Stimulated activated CD4-positive, alpha-beta T cell treated with anti-CD3 and anti-CD28 coated beads, Interleukin-1b, Interleukin-23, amount 100 ng/mL, for 4 hours (primary cell): Measurements from ENCODE around the gene MXD1.
"Not testable (repeated sequence)": the region's sequence is repeated elsewhere in the genome, so short reads cannot be mapped to it uniquely, and the experiment has no call there.

Experiments used
- DNase-seq, 2 donors: peaks; one replicate each; pipeline ENCODE4 v3.0.0-alpha.2; 2020; ENCODE audit warnings: low read depth in 2 of 2

Gene MXD1

DNA sequence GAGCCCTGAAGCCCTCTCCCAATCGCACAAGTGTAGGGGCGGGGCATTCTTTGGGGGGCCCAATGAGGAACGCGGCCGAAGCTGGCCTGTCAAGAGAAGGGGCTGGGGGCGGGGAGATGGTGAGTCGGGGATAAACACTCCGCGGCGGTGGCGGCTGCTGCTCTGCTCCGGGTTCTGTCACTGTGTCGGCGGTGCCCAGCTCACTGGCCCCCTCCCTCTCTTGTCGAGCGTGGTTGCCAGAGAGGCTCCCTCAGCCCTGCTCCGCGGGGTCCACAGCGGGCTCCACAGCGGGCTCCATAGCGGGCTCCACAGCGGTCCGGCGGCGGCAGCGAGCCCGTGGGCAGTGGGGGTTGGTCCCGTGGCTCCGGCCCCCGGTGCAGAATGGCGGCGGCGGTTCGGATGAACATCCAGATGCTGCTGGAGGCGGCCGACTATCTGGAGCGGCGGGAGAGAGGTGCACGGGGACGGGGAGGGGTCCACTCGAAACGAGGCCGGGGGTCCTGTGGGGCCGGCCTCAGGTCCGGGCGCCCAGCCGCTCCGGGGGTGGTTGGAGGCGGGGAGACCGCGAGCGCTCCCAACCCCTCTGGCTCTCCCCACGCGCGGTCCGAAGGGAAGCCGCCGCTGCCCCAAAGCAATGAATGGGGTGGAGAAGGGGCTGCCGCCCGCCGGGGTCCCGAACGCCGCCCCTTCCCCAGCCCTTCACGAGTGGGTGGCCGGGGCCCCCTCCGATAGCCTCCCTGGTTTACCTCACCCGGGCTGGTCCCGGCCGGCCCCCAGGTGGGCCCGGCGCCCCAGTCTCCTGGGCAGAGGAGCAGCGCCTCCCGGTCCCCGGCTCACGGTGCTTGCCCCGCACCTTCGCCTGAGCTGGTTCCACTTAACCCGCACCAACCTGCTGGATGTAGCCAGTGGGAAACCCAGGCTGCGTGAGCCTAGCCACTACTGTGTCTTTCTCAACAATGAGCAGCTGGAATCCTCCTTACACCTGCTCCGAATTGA, at the start of gene MXD1:
TSS of gene MXD1 (plus strand) at position 160 of the 996 bp plus-strand sequence. CDS start at position 382, 222 bp downstream.
- DNase-seq, result peak; percentile 97 to 99

- DNase-seq, result no peak
These were observed 26.5 kb upstream of the MXD1 start for GRCh38 chr2:69888451-69888850.

DNA sequence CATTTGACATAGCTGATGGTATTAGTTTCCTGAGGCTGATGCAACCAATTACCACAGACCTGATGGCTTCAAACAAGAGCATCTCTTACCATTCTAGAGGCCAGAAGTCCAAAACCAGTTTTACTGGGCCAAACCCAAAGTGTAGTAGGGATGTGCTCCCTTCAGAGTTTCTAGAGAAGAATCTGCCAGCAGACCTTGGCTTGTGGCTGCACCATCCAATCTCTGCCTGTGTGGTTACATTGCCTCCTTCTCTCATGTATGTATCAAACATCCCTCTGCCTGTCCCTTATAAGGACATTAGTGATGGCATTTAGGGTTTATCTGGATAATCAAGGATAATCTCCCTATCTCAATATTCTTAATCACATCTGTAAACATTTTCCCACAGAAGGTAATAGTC, 25.6 kb upstream of the MXD1 start:
- no peak for DNase-seq

- DNase-seq, result no peak
These were observed 24.0 kb upstream of the MXD1 start for GRCh38 chr2:69890881-69891280.

DNA sequence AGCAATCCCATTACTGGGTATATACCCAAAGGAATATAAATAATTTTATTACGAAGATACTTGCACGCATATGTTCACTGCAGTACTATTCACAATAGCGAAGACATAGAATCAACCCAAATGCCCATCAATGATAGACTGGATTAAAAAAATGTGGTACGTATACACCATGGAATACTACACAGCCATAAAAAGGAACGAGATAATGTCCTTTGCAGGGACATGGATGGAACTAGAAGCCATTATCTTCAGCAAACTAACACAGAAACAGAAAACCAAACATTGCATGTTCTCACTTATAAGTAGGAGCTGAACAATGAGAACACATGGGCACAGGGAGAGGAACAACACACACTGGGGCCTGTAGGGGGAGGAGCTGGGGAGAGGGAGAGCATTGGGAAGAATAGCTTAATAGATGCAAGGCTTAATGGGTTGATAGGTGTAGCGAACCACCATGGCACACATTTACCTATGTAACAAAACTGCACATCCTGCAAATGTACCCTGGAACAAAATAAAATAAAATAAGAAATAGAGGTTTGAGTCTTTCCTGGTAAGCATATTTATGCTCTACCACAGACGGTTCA, 22.0 kb upstream of the MXD1 start:
- DNase-seq, result not testable (repeated sequence)

DNA sequence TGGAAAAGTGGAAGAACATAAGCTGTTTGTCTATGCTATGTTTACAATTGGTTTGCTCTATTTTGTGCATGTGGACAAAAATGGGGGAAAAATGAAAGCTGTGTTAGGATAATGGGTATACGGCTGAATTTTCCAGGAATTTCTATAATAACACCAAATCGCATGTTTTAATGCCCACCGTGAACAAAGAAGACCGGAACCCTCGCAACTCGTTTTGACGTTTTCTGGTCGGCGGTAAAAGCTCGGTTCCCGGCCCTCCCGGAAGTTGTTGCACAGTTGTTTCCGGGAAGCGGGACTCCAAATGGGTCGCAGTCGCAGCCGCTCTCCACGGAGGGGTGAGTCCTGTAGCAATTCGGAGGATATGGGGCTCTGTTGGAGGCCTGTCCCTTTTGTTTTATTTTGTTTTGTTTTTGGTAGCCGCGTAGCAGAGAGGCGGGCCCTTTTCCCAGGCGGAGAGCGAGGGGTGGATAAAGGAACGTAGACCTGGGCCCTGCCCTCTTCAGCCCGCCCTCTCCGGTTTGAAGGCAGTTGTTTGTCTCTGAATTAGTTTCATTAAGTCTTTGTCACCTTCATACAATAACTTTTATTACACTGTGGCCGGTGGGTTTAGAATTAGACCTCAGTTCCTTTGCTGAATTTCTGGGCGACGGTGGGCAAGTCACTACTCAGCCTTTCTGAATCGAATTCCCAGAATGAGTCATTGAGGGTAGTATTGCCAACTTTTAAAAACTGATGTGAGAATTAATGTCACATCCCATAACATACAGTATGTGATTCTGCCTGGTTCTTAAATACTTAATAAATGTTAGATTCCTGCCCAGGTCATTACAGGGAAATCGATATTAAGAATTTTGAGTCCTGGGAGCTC, 21.0 kb upstream of the MXD1 start, which contains the start of gene SNRNP27:
TSS of gene SNRNP27 (plus strand) at position 273 of the 868 bp plus-strand sequence. CDS start at position 302, 29 bp downstream.
- peak; percentile 65 to 69 for DNase-seq

DNA sequence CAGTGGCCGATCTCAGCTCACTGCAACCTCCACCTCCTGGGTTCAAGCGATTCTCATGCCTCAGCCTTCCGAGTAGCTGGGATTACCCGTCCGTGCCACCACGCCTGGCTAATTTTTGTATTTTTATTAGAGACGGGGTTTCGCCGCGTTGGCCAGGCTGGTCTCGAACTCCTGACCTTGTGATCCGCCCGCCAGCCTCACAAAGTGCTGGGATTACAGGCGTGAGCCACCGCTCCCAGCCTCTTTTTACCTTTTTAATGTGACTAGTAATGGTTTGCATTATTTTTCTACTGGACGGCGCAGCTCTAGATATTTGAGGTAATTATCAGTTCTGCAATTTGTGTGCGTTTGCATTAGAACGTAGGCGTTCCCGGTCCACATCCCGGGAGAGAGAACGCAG, 20.2 kb upstream of the MXD1 start:
- DNase-seq, result not testable (repeated sequence)

DNA sequence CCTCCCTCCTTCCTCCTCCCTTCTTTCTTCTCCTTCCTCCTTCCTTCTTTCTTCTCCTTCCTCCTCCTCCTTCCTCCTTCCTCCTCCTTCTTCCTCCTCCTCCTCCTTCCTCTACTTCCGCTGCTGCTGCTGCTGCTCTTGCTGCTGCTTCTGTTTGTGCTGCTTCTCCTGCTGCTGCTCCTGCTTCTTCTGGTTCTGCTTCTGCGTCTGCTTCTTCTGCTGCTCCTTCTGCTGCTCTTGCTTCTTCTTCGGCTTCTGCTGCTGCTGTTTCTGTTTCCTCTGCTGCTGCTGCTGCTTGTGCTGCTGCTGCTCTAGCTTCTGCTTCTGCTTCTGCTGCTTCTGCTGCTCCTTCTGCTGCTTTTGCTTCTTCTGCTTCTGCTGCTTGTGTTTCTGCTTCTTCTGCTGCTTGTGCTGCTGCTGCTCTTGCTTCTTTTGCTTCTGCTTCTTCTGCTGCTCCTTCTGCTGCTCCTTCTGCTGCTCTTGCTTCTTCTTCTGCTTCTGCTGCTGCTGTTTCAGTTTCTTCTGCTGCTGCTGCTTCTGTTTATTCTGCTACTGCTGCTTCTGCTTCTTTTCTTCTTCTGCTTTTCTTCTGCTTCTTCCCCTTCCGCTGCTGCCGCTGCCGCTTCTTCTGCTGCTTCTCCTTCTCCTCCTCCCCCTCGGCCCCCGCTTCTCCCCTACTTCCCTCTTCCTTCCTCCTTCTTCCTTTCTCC, 12.5 kb upstream of the MXD1 start:
- no peak for DNase-seq

DNA sequence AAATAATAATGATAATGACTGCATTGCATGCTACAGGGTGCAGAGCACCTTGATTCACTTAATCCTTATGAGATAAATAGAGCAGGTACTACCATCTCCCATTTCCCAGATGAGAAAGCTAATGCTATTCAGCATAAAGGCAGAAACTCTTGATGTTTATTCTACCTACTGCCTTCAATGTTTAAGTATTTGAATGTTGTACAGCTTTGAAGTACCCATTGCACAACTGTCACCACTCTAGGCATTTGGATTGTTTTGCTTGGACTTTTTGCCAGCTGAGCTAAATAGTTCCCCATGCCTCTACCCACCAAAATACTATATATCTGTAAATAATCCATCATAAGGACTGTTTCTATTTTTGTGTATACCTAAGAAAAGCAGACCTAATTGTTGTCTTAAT, 7.7 kb upstream of the MXD1 start:
- DNase-seq, result no peak

- no peak for DNase-seq
These were observed 2.8 kb upstream of the MXD1 start for GRCh38 chr2:69911985-69912563.

GRCh38 chr2:69914164-69914949, 552 bp upstream of the MXD1 start:
- DNase-seq, result peak in 1 of 2 donors; percentile 15

DNA sequence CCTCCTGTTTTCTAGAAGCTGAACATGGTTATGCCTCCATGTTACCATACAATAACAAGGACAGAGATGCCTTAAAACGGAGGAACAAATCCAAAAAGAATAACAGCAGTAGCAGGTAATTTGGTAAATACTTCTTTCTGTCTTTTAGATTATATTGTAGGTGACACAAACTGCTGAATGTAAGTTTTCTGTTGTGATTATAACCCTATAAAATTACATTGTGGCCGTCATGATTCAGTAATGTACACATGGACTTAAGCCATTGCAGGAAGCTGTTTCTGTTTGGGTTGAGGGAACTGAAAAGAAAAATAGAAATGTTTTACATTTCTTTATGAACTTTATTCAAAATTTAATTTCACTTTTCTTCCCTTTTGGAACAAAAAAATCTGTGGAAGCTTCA, 1.2 kb downstream of the MXD1 start:
- no peak for DNase-seq

GRCh38 chr2:69917852-69918251, 2.9 kb downstream of the MXD1 start:
- no peak for DNase-seq

DNA sequence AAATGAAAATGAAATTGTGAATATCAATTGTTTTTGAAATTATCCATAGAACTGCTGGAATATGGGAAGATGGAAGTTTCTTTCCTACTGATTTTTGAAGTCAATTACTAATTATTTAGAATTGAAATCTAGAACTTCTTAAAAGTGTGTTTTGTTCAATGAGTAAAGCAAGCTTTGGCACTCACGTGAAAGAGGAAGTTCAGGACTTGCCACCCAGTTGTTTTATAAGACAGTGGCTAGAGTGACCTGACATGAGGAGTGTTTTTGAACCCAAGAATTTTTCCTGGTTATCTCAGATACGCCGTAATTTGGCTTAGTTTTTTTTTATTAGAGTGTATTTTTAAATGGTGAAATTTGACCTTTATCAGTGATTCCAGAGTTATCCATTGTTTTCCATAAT, 3.5 kb downstream of the MXD1 start:
- no peak for DNase-seq

DNA sequence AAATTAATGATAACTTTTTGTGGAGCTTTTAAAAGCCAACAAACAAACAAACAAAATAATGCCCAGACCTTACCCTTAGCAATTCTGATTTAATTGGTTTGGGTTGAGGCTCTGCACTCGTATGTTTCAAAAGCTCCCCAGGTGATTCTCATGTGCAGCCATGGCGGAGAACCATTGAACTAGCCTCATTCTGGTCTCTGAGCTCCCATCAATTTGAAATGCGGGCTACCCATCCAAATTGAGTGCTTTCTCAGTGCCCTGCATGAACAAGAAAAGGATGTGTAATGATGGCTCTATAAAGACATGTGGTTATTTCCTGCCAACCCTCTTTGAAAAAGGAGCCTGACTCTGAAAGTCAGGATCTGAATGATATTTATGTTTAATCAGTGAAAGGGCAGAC, 8.2 kb downstream of the MXD1 start:
- no peak for DNase-seq

DNA sequence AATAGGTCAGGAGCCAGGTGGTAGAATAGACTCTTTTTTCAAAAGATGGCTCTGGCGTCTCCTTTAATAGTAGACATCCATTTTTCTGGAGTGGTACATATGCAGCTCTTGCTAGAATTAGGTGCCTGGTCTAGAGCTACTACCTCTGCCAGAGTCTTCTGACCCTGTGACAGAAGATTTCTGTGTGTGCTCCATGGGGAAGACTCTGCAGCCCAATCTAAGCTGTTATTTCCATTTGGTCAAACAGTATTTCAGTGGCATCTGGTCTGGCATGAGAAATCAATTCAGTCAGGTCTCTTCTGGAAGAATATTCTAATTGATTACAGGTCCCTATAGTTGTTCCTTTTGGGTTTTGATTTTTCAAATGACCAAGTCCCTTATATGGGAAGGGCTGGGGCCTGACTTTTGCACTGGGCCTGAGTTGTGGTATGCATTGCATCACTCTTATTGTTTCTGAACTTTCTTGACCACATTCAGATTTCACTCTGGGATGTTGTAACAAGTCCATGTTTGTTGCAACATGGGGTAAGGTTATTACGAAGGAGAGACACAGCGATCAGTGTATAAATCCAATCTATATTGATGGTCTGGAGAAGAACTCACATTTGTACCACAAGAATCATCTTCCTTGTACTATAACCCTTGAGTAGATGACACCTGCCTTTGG, 12.1 kb downstream of the MXD1 start:
- DNase-seq, result no peak

DNA sequence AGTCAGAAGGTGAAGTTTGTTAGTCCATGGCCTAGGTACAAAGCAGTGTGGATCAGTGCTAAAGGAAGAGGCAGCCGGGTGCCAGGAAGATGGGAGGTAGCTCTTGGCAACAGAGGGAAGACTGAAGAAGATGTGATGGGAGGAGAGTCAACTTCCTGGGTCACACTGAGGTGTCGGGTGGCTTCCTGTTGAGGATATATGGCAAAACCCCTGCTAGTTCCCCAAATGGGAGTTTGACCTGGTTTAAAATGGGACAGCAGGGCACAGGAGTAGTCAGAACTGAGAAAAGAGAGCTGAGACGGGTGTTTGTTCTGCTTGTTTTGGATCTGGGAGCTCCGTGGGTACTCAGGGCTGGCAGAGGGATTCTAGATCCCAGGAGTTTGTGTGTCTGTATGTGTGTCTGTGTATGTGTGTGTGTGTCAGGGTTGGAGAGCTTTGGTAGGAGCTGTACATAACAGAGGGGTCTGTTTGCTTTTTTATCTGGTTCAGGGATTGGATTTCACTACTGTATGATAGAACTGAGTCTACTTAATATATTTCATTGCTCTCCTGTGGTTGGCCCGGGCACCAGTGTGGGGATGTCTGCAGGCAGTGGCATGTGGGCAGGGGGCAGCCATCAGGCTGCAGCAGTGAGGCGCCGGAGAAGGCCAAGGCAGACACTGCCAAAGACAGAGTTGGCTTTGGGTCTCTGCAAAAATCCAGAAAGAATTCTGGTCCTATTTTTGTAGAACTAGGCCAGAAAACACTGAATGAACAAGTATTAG, 17.1 kb downstream of the MXD1 start:
- no peak for DNase-seq

DNA sequence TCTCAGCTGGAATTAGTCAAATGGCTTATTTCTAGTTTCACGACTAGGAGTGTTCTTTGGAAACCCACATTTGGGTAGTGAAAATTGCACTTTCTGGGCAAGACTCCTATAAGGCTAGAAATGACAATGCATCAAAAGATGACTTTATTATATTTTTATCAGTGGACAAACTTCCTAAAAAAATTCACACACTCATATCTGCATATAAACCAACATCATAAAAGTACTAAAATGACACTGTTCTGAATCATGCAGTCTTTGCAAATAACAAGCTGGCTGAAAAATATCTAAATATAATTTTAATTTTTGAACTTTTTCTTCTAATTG, 17.6 kb downstream of the MXD1 start:
- DNase-seq, result no peak

- DNase-seq, result no peak
These were observed 18.4 kb downstream of the MXD1 start for GRCh38 chr2:69933254-69933828.
